Gastrocnemius medialis (tissue), 4 donors: ENCODE data around the gene SLC36A2.

Experiments
- CTCF ChIP-seq, 5 experiments: fragments of 450-650 bp in 3 of 5; fragments of 200-600 bp in 2 of 5; sonication (generic) in 2 of 5; IDR thresholded peaks in 4 of 5; conservative IDR thresholded peaks in 1 of 5; 1 replicate in 4 of 5; 2 replicates in 1 of 5; pipeline ENCODE4 v1.5.1; 2016 to 2019; ENCODE audit warnings: antibody characterized with exemption in 5 of 5, mild to moderate bottlenecking in 3 of 5, moderate library complexity in 3 of 5
- POLR2A ChIP-seq, 2 donors: fragments of 450-650 bp; IDR thresholded peaks; one replicate each; pipeline ENCODE4 v1.6.1; 2017; ENCODE audit warnings: antibody characterized with exemption in 2 of 2, mild to moderate bottlenecking in 2 of 2, moderate library complexity in 2 of 2

GRCh38 chr5:151359391-151359790 is 12.0 kb upstream of the SLC36A2 start:
- TF ChIP-seq CTCF (IDR thresholded peaks at IDR 0.05 in 4 of 5, conservative IDR thresholded peaks at IDR 0.05 in 1 of 5) = no peak
- no peak for TF ChIP-seq POLR2A (IDR thresholded peaks at IDR 0.05)
